ENCODE data around the gene ARG2. TPM values are rescaled to one million over a fixed set of nuclear protein-coding genes. Genes with fewer than 3 reads are reported as not detected.

Gene ARG2
- 10 to 100 TPM in 1 of 2 donors, 1 to 10 TPM in 1; 4.7 to 11.5 TPM for total RNA-seq

- H3K9me3 ChIP-seq = no peaks in the 10 kb centered on the region
- peak within 1 kb of the TSS; percentile 59 for H3K4me3 ChIP-seq
- no peaks in the 10 kb centered on the region for H3K36me3 ChIP-seq
- peak within 1 kb of the TSS; percentile 66 for H3K27ac ChIP-seq
- no peaks in the 10 kb centered on the region for H3K27me3 ChIP-seq
- DNase-seq = peak; percentile 99
- H3K4me1 ChIP-seq = no peaks in the 10 kb centered on the region
- peak within 1 kb of the TSS; percentile 68 to 78 for H3K9ac ChIP-seq (ENCODE audit: low read depth in 2 of 2, low read length in 2 of 2)
- intact Hi-C loops (cut with DNase I) = loop anchor here (2.0 kb wide), 1 partner anchor 47 kb away; no protein-coding TSS in a partner anchor
- TF ChIP-seq CTCF (IDR thresholded peaks at IDR 0.05) = no peak
Observed at GRCh38 chr14:67619446-67620216, at the start of gene ARG2. Gene ARG2, plus strand, starts transcription at chr14:67619920. Its CDS starts 58 bp downstream, at chr14:67619978.

GRCh38 chr14:67570453-67570852, 49.3 kb upstream of the ARG2 start:
- Histone ChIP-seq H3K27me3 (no peaks in the 10 kb centered on the region), H3K36me3 (no peaks in the 10 kb centered on the region), H3K27ac (no peak overlapping the region), H3K4me3 (no peak overlapping the region), H3K9me3 (no peaks in the 10 kb centered on the region), H3K4me1 (no peaks in the 10 kb centered on the region), H3K9ac (ENCODE audit: low read depth in 2 of 2, low read length in 2 of 2) (no peak overlapping the region)
- no peak for DNase-seq
- TF ChIP-seq CTCF (IDR thresholded peaks at IDR 0.05) = no peak
- intact Hi-C loops (cut with DNase I) = loop anchor here (2.0 to 5.0 kb wide), 2 partner anchors 44 to 143 kb away; no protein-coding TSS in a partner anchor

- DNase-seq = peak; percentile 71
- H3K27ac ChIP-seq = no peak overlapping the region
- no peaks in the 10 kb centered on the region for H3K9me3 ChIP-seq
- no peak overlapping the region for H3K9ac ChIP-seq (ENCODE audit: low read depth in 2 of 2, low read length in 2 of 2)
- intact Hi-C loops (cut with DNase I) = loop anchor here (2.0 to 5.0 kb wide), 2 partner anchors 45 to 144 kb away; no protein-coding TSS in a partner anchor
- H3K36me3 ChIP-seq = no peaks in the 10 kb centered on the region
- no peaks in the 10 kb centered on the region for H3K4me1 ChIP-seq
- H3K27me3 ChIP-seq = no peaks in the 10 kb centered on the region
- peak; percentile 78 for TF ChIP-seq CTCF (IDR thresholded peaks at IDR 0.05)
- H3K4me3 ChIP-seq = no peak overlapping the region
Observed at GRCh38 chr14:67571275-67571990, 48.3 kb upstream of the ARG2 start.

- Histone ChIP-seq H3K9me3 (no peaks in the 10 kb centered on the region), H3K4me3 (no peak overlapping the region), H3K36me3 (no peaks in the 10 kb centered on the region), H3K4me1 (no peaks in the 10 kb centered on the region), H3K9ac (ENCODE audit: low read depth in 2 of 2, low read length in 2 of 2) (no peak overlapping the region), H3K27ac (no peak overlapping the region), H3K27me3 (no peaks in the 10 kb centered on the region)
- DNase-seq = no peak
- no peak for TF ChIP-seq CTCF (IDR thresholded peaks at IDR 0.05)
- intact Hi-C loops (cut with DNase I) = loop anchor here (2.0 to 5.0 kb wide), 2 partner anchors 45 to 145 kb away; no protein-coding TSS in a partner anchor
Observed at GRCh38 chr14:67571991-67572323, 47.8 kb upstream of the ARG2 start.

GRCh38 chr14:67572608-67573007, 47.1 kb upstream of the ARG2 start:
- Histone ChIP-seq H3K27ac (no peak overlapping the region), H3K9me3 (no peaks in the 10 kb centered on the region), H3K9ac (ENCODE audit: low read depth in 2 of 2, low read length in 2 of 2) (no peak overlapping the region), H3K4me1 (no peaks in the 10 kb centered on the region), H3K36me3 (no peaks in the 10 kb centered on the region), H3K27me3 (no peaks in the 10 kb centered on the region), H3K4me3 (no peak overlapping the region)
- no peak for DNase-seq
- intact Hi-C loops (cut with DNase I) = loop anchor here (5.0 kb wide), 1 partner anchor 145 kb away; no protein-coding TSS in a partner anchor
- TF ChIP-seq CTCF (IDR thresholded peaks at IDR 0.05) = no peak

Measured in colonic mucosa (tissue), 4 donors.